Adipose tissue (tissue), 3 donors: ENCODE results near the gene SUPT3H. TPM values are rescaled to one million over a fixed set of nuclear protein-coding genes. Genes with fewer than 3 reads are reported as not detected.
"Not testable (repeated sequence)": the region's sequence is repeated elsewhere in the genome, so short reads cannot be mapped to it uniquely, and the experiment has no call there.

Source experiments
- H3K27ac ChIP-seq: one replicate; pipeline ENCODE4 v1.5.1; 2013; ENCODE audit warnings: low read depth, low read length
- WGBS, 3 donors: extraction: QIAGEN DNeasy Blood & Tissue Kit; methylation state at CpG; one replicate each; pipeline ENCODE4 v1.1.7; 2013; 5-methylcytosine and 5-hydroxymethylcytosine counted together
- polyA plus RNA-seq, 3 donors: library from polyadenylated mRNA; stranded (reverse); fragments of 200-250 nt; gene quantifications; one replicate each; pipeline ENCODE4 v1.2.3, GENCODE V29; 2013
- donor health status: healthy with polysubstance abuse.
- donor health status: Bipolar disorder and iron deficiency.
- donor health status: healthy.

The SUPT3H gene
- polyA plus RNA-seq, 3 donors = 4.5 to 7.4 (median 6.6) TPM

GRCh38 chr6:45206793-45207492 is 170.8 kb downstream of the SUPT3H start:
- no peak overlapping the region for H3K27ac ChIP-seq
- 53 to 88% (median 83%) methylated on average over 1 of the region's 1 CpG for WGBS, 3 donors

- WGBS, 3 donors = 95 to 96% (median 96%) methylated on average over 2 of the region's 2 CpGs
- no peak overlapping the region for H3K27ac ChIP-seq
Observed at GRCh38 chr6:45201484-45201883, 176.2 kb downstream of the SUPT3H start.

- no peak overlapping the region for H3K27ac ChIP-seq
Observed at GRCh38 chr6:45200510-45200909, 177.2 kb downstream of the SUPT3H start.

GRCh38 chr6:45199554-45199953 is 178.2 kb downstream of the SUPT3H start:
- H3K27ac ChIP-seq = no peak overlapping the region

- H3K27ac ChIP-seq = no peak overlapping the region
- WGBS, 3 donors = 70 to 82% (median 72%) methylated on average over 3 of the region's 3 CpGs
Observed at GRCh38 chr6:45196121-45196520, 181.6 kb downstream of the SUPT3H start.

- no peak overlapping the region for H3K27ac ChIP-seq
- 85 to 97% (median 89%) methylated on average over 1 of the region's 1 CpG for WGBS, 3 donors
Observed at GRCh38 chr6:45195137-45195536, 182.6 kb downstream of the SUPT3H start.

- H3K27ac ChIP-seq = no peak overlapping the region
- 83 to 89% (median 86%) methylated on average over 2 of the region's 2 CpGs for WGBS, 3 donors
Observed at GRCh38 chr6:45192556-45192955, 185.2 kb downstream of the SUPT3H start.

GRCh38 chr6:45191414-45191813 is 186.3 kb downstream of the SUPT3H start:
- no peak overlapping the region for H3K27ac ChIP-seq
- WGBS, 3 donors = 67 to 81% (median 80%) methylated on average over 4 of the region's 4 CpGs

- 90 to 98% (median 94%) methylated on average over 2 of the region's 2 CpGs for WGBS, 3 donors
Observed at GRCh38 chr6:45187836-45188235, 189.9 kb downstream of the SUPT3H start.

GRCh38 chr6:45185403-45186251 is 192.1 kb downstream of the SUPT3H start:
- no peak overlapping the region for H3K27ac ChIP-seq
- 83 to 95% (median 87%) methylated on average over 2 of the region's 2 CpGs for WGBS, 3 donors

More at GRCh38 chr6:45187836-45188235, 189.9 kb downstream of the SUPT3H start:
- H3K27ac ChIP-seq = no peak overlapping the region

- WGBS, 3 donors = 92 to 93% (median 93%) methylated on average over 4 of the region's 4 CpGs
- no peak overlapping the region for H3K27ac ChIP-seq
Observed at GRCh38 chr6:45184937-45185336, 192.8 kb downstream of the SUPT3H start.

- no peak overlapping the region for H3K27ac ChIP-seq
- WGBS, 3 donors = 87 to 90% (median 88%) methylated on average over 4 of the region's 4 CpGs
Observed at GRCh38 chr6:45184040-45184439, 193.7 kb downstream of the SUPT3H start.

GRCh38 chr6:45176373-45176772 is 201.4 kb downstream of the SUPT3H start:
- H3K27ac ChIP-seq = not testable (repeated sequence)
- WGBS, 3 donors = 63 to 71% (median 67%) methylated on average over 6 of the region's 9 CpGs

- H3K27ac ChIP-seq = no peak overlapping the region
- 78 to 81% (median 79%) methylated on average over 7 of the region's 7 CpGs for WGBS, 3 donors
Observed at GRCh38 chr6:45175272-45175671, 202.5 kb downstream of the SUPT3H start.

- 64 to 74% (median 68%) methylated on average over 3 of the region's 3 CpGs for WGBS, 3 donors
- no peak overlapping the region for H3K27ac ChIP-seq
Observed at GRCh38 chr6:45174045-45174444, 203.7 kb downstream of the SUPT3H start.

- WGBS, 3 donors = 36 to 88% (median 84%) methylated on average over 1 of the region's 1 CpG
- no peak overlapping the region for H3K27ac ChIP-seq
Observed at GRCh38 chr6:45171380-45171779, 206.4 kb downstream of the SUPT3H start.

GRCh38 chr6:45170309-45170708 is 207.4 kb downstream of the SUPT3H start:
- 92 to 94% (median 92%) methylated on average over 2 of the region's 2 CpGs for WGBS, 3 donors
- H3K27ac ChIP-seq = no peak overlapping the region

- 69 to 76% (median 72%) methylated on average over 2 of the region's 2 CpGs for WGBS, 3 donors
- no peak overlapping the region for H3K27ac ChIP-seq
Observed at GRCh38 chr6:45169815-45170214, 207.9 kb downstream of the SUPT3H start.

- WGBS, 3 donors = 86 to 92% (median 91%) methylated on average over 3 of the region's 3 CpGs
- no peak overlapping the region for H3K27ac ChIP-seq
Observed at GRCh38 chr6:45163952-45164766, 213.6 kb downstream of the SUPT3H start.
